Measurements from ENCODE around the gene GDF7. TPM values are rescaled to one million over a fixed set of nuclear protein-coding genes. Genes with fewer than 3 reads are reported as not detected.

Gene GDF7
- total and polyA plus RNA-seq, 2 donors (not counting 3 experiments of a cell fraction or from before 2014, with no cell fraction given) = 3.7 to 3.9 TPM

DNA sequence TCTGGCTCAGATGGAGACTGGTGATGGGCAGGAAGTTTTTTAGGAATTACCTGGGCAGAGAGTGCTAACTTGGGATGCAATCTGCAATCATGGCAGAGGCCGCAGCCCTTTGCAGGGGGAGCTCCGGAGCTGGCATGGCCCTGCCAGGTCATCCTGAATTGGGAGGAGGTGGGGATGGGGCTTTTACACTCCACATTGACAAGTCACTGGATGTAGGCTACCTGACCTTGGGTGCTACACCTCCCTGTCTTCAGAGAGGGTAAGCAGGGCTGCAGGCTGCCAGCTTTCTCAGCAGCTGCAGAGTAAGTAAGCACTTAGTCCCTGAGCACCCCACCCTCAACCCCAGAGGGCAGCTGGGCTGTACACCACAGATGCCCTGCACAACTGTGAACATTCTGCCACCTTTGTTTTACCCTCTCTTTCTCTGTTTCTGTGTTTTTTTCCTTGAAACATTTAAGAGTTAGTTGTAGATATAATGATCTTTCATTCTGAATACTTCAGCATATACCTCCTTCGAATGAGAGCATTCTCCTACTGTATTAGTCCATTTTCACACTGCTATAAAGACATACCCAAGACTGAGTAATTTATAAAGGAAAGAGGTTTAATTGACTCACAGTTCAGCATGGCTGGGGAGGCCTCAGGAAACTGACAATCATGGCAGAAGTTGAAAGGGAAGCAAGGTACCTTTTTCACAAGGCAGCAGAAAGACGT lies 9.3 kb upstream of the GDF7 start:
- dilution Hi-C loops (cut with MboI; ENCODE audit: extremely low pct_ligation_motif_present, low sequenced_read_pairs) = no loop called here
- intact Hi-C loops (cut with micrococcal nuclease) = no loop called here
- Histone ChIP-seq H4K20me1 (replicated peaks; ENCODE audit: control insufficient read depth, extremely low read depth, insufficient read depth, low read length) (no peaks in the 10 kb centered on the region), H3K9me3 (replicated peaks; ENCODE audit: control insufficient read depth, insufficient read depth, low read length) (no peaks in the 10 kb centered on the region), H3K36me3 (ENCODE audit: control insufficient read depth in 2 of 2, extremely low read depth in 1 of 2, insufficient read depth in 2 of 2, low read length in 2 of 2) (no peaks in the 10 kb centered on the region), H3K27ac (ENCODE audit: insufficient read depth, low read depth, low read length) (no peak overlapping the region), H3K79me2 (ENCODE audit: control insufficient read depth, insufficient read depth, low read length) (no peaks in the 10 kb centered on the region), H3K4me1 (ENCODE audit: control insufficient read depth, extremely low read depth, insufficient read depth, low read length) (no peaks in the 10 kb centered on the region), H3K4me3 (replicated peaks in 1 of 3; ENCODE audit: insufficient read depth in 1 of 3, low read depth in 1 of 3, low read length in 3 of 3) (no peak overlapping the region), H3K9ac (replicated peaks; ENCODE audit: extremely low read depth, insufficient read depth, low read length) (no peak overlapping the region), H3K4me2 (ENCODE audit: insufficient read depth, low read length) (no peak overlapping the region), H2AFZ (ENCODE audit: low read depth, low read length) (no peak overlapping the region), H3K9me1 (replicated peaks; ENCODE audit: control insufficient read depth, extremely low read depth, insufficient read depth, low read length) (no peaks in the 10 kb centered on the region), H3K27me3 (ENCODE audit: control insufficient read depth in 2 of 2, insufficient read depth in 2 of 2, low read length in 2 of 2) (peaks cover 38 to 39% of the 10 kb centered on the region in 2 experiments)
- POLR2A ChIA-PET = no interaction called here
- CTCF ChIA-PET = no interaction called here
- FAIRE-seq (no peak), DNase-seq (ENCODE audit: low read depth, low spot score) (no peak)
- TF ChIP-seq MYC (IDR thresholded peaks at IDR 0.05; ENCODE audit: low read depth, low read length) (no peak), JUN (IDR thresholded peaks at IDR 0.05; ENCODE audit: borderline replicate concordance, insufficient read depth, insufficient read length, low read depth) (no peak), EZH2 (IDR thresholded peaks at IDR 0.05; ENCODE audit: borderline replicate concordance, low read depth, low read length, severe bottlenecking) (no peak), POLR2AphosphoS5 (IDR thresholded peaks at IDR 0.05; ENCODE audit: insufficient read depth, low read depth, low read length) (no peak), POLR2A (IDR thresholded peaks at IDR 0.05; ENCODE audit: low read depth, low read length) (no peak)
- TF ChIP-seq, protein P1, sequence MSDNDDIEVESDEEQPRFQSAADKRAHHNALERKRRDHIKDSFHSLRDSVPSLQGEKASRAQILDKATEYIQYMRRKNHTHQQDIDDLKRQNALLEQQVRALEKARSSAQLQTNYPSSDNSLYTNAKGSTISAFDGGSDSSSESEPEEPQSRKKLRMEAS (IDR thresholded peaks at IDR 0.05; ENCODE audit: insufficient read depth, insufficient read length) = no peak
- BruUV-seq (replicated peaks) = no TSS peak
